HuH-7 (cell line): ENCODE measurements around the gene OXSR1.
"Not testable (repeated sequence)": the region's sequence is repeated elsewhere in the genome, so short reads cannot be mapped to it uniquely, and the experiment has no call there.

ENCODE experiments used
- DNase-seq: peaks from one replicate; pipeline ENCODE4 v3.0.0; 2011; ENCODE audit warnings: low spot score

The OXSR1 gene

GRCh38 chr3:38141952-38142273 is 23.4 kb upstream of the OXSR1 start:
- no peak for DNase-seq

- no peak for DNase-seq
Observed at GRCh38 chr3:38142959-38143358, 22.4 kb upstream of the OXSR1 start.

GRCh38 chr3:38143511-38143910 is 21.8 kb upstream of the OXSR1 start:
- DNase-seq = no peak

GRCh38 chr3:38146504-38146903 is 18.8 kb upstream of the OXSR1 start:
- DNase-seq = no peak

- DNase-seq = no peak
Observed at GRCh38 chr3:38147421-38147820, 17.9 kb upstream of the OXSR1 start.

- no peak for DNase-seq
Observed at GRCh38 chr3:38148311-38148882, 16.9 kb upstream of the OXSR1 start.

GRCh38 chr3:38149708-38150107 is 15.6 kb upstream of the OXSR1 start:
- no peak for DNase-seq

- no peak for DNase-seq
Observed at GRCh38 chr3:38150780-38151528, 14.4 kb upstream of the OXSR1 start.

GRCh38 chr3:38151667-38152265 is 13.6 kb upstream of the OXSR1 start:
- no peak for DNase-seq

- no peak for DNase-seq
Observed at GRCh38 chr3:38152609-38153008, 12.7 kb upstream of the OXSR1 start.

- DNase-seq = no peak
Observed at GRCh38 chr3:38153221-38153620, 12.1 kb upstream of the OXSR1 start.

GRCh38 chr3:38154033-38154494 is 11.3 kb upstream of the OXSR1 start:
- no peak for DNase-seq

GRCh38 chr3:38154625-38155255 is 10.6 kb upstream of the OXSR1 start:
- no peak for DNase-seq

GRCh38 chr3:38155825-38156224 is 9.5 kb upstream of the OXSR1 start:
- no peak for DNase-seq

GRCh38 chr3:38157117-38157516 is 8.2 kb upstream of the OXSR1 start:
- no peak for DNase-seq

GRCh38 chr3:38157595-38157994 is 7.7 kb upstream of the OXSR1 start:
- DNase-seq = no peak

- no peak for DNase-seq
Observed at GRCh38 chr3:38158472-38158871, 6.9 kb upstream of the OXSR1 start.

GRCh38 chr3:38160704-38161103 is 4.6 kb upstream of the OXSR1 start:
- not testable (repeated sequence) for DNase-seq

GRCh38 chr3:38163117-38163840 is 2.1 kb upstream of the OXSR1 start:
- DNase-seq = peak; percentile 30

- no peak for DNase-seq
Observed at GRCh38 chr3:38163841-38164642, 1.3 kb upstream of the OXSR1 start.

- DNase-seq = no peak
Observed at GRCh38 chr3:38164643-38164951, 740 bp upstream of the OXSR1 start.
